HL-60 (cell line): ENCODE measurements around the gene NR3C2.

Source experiments
- CTCF ChIP-seq: IDR thresholded peaks from one replicate; pipeline ENCODE4 v1.5.1; 2011; ENCODE audit warnings: low read length, control low read depth, inconsistent platforms; ENCODE audit not compliant: insufficient read depth
- GABPA ChIP-seq: IDR thresholded peaks from 2 replicates; pipeline ENCODE4 v1.6.1; 2012; ENCODE audit warnings: low read depth
- POLR2AphosphoS5 ChIP-seq: IDR thresholded peaks from 2 replicates; pipeline ENCODE4 v1.6.1; 2012; ENCODE audit warnings: low read depth
- REST ChIP-seq: IDR thresholded peaks from 2 replicates; pipeline ENCODE4 v1.6.1; 2012; ENCODE audit warnings: low read depth; ENCODE audit not compliant: insufficient replicate concordance
- SPI1 ChIP-seq: IDR thresholded peaks from 2 replicates; pipeline ENCODE4 v1.6.1; 2012; ENCODE audit warnings: low read depth, mild to moderate bottlenecking, borderline replicate concordance

- TF ChIP-seq CTCF (no peak), REST (no peak), POLR2AphosphoS5 (no peak), GABPA (no peak), SPI1 (no peak)
Observed at GRCh38 chr4:148345509-148345908, 96.7 kb downstream of the NR3C2 start.
